ENCODE measurements around the gene OR5AU1.
A peak's percentile ranks its signal among the peaks of the same experiment; 100 is the strongest.
"Not testable (repeated sequence)": the region's sequence is repeated elsewhere in the genome, so short reads cannot be mapped to it uniquely, and the experiment has no call there.

OR5AU1 gene

DNA sequence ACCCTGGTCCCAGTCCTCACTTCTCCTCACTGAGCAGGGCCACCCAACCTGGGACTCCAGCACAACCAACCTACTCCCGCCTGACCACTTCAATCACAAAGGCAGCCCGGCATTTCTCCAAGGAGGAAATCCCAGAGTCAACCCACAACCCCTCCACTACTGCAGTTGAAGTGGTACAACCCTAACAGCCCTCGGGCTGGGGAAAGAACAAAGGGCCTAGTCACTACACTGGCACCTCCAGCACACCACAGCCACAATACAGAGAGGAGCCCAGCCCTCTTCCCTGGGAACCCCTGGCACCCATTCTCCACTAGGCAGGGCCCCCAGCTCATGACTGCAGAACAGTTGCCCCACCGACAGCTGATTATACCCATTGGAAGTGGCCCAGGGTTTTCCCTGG, 13.7 kb upstream of the OR5AU1 start:
- no peak for DNase-seq

DNA sequence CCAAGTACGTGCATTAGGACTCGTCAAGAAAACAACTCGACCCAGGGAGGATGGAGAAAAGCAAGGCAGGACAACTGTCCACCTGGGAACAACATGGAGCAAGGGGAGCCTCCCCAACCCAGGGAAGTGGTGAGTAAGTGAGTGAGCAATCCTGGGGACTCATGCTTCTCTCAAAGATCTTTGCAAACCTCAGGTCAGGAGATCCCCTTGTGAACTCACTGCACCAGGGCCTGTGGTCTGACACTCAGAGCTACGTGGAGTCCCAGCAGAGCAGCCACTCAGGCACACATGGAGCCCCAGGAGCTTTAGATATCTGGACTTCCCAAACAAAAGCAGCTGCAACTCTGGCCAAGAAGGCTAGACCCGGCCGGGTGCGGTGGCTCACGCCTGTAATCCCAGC, 12.2 kb upstream of the OR5AU1 start:
- DNase-seq, result no peak

DNA sequence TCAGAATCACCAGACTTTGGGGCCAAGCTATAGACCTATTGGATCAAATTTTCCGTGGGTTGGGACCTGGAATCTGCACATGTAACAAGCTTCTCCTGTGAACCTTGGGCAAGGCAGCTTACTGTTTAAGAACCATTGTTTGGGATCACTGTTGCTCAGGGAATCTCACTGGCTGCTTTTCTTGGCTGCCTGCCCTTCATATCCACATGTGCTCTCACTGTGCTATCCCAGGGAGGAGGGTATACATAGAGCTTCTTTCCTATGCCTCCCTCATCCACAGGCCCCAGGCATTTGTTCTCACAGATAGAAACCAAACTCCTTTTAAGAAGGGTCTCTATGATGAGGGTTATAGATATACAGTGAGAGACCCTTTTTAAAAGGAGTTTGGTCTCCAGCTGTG, 9.8 kb upstream of the OR5AU1 start:
- not testable (repeated sequence) for DNase-seq

DNA sequence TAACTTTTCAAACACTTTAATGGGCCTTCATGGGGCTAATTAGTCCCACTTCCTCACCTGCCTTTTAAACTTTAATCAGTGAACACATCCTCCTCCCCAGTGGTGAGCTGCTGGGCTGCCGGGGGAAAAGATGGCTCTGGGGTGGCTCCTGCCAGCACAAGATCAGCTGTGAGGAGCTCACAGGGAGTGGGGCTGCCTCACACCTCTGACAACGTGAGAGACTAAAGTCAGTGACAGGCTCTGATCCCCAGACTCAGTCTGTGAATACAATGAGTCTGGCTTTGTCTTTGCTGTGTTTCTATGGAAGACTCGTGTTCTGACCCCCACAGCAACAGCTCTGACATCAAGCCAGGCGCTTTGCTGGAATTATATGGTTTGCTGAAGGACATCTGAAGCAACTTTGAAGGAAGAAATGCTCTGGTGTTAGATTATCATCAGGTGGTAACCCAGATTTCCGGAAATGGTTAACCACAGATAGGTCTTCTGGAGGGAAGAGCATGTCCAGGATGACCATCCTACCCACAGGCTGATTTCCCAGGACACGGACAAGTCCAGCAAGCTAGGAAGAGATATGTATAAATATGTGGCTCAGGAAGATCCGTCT, 9.2 kb upstream of the OR5AU1 start:
- not testable (repeated sequence) for DNase-seq

DNA sequence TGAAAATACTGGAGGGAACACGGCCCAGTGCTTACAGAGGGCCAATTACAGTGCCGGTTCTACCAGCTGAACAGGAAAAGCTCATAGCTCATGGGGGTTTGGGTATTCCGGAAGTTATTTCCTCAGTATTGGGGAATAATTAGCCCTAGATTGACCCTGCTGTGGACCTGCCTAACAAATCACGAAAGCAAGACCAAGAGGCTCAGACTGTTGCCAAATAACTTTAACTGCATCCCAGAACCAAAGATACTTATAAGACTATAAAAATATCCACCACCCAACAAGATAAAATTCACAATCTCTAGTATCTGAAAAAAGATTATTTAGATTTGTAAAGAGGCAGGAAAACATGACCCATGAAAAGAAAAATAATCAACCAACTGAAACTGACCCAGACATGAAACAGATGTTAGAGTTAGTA, 8.0 kb upstream of the OR5AU1 start:
- no peak for DNase-seq

DNA sequence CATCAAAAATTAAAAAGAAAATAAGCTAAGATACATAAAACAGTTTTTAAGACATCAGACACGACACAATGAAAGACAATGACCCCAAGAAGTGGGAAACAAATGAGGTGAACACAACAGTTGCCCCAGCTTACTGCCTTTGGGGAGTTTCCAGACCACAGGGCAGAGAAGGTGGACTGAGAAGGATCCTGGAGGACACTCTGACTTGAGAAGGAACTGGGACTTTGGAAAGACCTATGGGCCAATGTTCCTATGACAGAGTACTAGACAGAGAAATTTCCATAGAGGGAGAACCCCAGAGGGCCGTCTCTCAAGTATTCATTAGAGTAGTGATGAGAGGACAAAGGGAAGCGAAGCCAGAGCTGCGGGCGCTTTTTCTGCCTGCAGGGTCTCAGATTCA, 6.2 kb upstream of the OR5AU1 start:
- no peak for DNase-seq

DNA sequence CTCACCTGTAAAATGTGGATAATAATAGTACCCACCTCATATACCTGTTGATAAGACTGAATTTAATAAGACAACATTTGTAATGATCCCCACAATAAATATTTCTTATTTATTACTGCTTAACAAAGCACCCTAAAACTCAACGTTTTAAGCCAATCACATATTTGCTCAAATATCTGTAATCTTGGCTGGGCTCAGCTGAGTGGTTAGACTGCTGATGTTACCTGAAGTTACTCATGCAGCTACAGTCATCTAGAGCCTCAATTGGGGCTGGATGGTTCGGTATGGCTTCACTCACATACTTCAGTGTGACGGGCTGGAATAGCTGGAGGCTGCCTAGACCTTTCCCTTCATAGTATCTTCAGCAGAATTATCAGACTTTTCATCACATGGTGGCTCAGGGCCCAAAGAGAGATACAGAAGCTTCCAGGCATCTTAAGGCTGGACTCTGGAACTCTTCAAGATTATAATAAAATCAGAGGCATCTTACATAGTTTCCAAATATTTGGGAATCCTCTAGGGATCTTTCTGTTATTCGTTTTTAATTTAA, 4.3 kb upstream of the OR5AU1 start:
- DNase-seq, result no peak

DNA sequence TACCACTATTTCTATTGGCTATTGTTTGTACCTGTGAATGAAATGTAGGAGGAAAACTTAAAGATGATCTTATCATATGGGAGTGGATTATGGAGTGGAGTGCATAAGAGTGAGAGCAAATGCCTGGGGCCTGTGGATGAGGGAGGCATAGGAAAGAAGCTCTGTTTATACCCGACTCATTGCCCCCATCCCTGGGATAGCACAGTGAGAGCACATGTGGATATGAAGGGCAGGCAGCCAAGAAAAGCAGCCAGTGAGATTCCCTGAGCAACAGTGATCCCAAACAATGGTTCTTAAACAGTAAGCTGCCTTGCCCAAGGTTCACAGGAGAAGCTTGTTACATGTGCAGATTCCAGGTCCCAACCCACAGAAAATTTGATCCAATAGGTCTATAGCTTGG, 2.3 kb upstream of the OR5AU1 start:
- not testable (repeated sequence) for DNase-seq

DNA sequence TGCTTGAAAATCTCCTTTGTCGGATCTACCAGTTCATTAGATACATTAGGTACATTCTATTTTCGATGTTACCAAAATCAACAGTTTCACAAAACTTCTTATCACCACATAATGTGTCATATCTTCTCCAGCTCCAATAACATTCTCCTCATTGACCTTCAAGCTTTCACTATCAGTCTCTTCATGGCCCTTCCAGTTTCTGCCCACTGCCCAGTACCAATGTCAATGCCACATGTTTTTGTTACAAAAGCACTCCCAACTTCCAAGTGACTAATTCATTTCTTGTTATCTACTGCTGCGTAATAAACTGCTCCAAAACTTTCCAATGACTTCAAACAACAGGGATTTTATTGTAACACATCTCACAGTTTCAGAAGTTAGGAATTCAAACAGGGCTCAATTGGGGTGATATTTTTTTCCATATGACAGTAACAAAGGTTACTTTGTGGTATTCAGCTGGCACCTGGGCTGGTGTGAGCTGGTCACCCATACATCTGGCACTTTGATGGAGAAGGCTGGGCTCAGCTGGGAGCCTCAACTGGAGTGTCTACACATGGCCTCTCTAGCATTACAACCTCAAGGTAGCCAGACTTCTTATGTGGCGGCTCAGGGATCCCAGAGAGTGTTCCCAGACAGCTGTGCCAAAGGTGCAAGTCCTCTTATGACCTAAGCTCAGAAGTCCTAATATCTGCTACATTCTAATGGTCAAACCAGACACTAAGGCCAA, 6.1 kb downstream of the OR5AU1 start:
- DNase-seq, result no peak

DNA sequence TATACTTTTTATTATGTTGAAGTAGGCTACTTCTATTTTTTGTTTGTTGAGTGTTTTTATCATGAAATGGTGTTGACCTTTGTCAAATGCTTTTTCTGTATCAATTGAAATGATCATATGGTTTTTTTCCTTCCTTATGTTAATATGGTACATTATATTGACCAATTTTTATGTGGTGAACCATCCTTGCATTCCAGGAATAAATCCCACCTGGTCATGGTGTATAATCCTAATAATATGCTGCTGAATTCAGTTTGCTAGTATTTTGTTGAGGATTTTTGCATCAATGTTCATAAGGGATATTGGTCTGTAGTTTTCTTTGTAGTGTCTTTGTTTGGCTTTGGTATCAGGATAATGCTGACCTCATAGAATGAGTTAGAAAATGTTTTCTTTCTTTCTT, 10.4 kb downstream of the OR5AU1 start:
- no peak for DNase-seq

DNA sequence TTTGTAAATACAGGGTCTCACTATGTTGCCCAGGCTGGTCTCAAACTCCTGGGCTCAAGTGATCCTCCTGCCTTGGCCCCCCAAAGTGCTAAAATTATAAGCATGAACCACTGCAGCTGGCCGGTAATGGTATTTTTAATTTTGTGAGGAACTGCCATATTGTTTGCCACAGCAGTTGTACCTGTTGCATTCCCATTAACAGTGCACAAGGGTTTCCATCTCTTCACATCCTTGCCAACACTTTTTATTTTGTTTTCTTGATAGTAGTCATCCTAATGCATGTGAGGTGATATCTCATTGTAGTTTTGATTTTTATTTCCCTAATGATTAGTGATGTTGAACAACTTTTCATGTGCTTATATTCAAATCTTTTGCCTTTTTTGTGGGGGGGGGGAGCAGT, 13.5 kb downstream of the OR5AU1 start:
- no peak for DNase-seq

DNA sequence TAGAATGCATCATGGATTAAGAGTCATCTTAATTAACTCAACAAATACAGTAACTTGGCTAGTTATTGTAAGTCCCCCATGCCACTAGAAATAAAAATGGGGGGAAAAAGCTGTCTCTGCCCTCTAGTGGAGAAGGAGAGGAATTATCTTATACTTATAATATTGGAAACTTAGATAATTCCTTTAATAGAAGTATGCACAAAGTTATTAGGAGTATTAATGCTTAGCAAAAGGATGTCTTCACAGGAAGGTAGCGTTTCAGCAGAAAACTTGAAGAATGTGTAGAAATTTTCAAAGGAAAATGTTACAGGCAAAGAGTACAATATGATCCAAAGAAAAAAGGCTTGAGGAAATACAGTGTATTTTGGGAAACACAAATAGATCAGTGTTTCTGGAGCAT, 19.8 kb downstream of the OR5AU1 start:
- no peak for DNase-seq

DNA sequence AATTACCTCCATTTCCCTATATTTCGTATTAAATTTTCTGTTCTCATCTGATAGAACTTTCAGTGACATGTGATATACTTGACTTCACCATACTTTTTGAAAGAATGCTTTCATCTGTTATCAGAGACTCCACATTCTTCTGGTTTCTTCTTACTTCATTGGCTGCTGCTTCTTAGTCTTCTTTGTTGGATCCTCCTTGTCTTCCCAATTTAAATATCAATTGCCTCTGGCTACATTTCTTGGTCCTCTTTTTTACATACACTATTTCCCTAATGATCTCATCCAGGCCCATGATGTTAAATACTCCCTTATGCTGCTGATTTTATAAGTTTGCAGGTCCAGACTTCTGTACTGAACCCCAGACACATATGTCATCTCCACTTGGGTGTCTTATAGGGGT, 22.0 kb downstream of the OR5AU1 start:
- no peak for DNase-seq

DNA sequence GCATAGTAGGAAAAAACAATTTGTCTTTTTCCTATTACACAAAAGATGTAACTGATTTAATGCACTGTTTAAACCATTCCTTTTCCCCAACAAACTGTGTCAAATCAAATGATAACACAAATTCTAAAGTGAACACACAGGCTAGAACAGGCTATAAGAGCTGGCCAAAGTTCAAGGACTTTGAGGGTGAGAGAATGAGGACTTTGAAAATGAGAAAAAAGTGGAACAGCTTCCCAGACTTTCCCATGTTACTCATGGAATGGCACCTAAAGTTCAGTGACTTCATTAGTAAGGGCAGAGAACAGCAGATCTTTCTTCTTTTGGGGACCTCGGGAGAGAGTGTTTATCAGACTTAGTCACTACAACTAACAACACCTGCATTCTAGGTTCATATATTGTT, 32.4 kb downstream of the OR5AU1 start:
- DNase-seq, result no peak

DNA sequence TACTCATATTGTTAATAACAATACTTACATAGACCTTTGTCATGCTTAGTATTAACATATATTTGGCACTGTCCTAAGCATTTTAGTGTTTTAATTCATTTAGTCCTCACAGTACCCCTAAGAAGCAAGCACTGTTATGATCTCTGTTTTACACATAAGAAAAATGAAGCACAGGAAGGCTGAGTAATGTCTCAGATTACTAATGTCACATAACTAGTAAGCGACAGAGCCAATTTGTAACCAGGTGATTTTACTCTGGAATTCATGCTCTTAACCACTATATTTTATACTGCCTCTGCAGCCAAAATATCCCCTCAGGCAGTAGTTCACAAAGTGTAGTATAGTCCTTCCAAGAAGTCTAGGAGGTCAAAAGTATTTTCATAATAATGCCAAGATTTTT, 34.7 kb downstream of the OR5AU1 start:
- no peak for DNase-seq

DNA sequence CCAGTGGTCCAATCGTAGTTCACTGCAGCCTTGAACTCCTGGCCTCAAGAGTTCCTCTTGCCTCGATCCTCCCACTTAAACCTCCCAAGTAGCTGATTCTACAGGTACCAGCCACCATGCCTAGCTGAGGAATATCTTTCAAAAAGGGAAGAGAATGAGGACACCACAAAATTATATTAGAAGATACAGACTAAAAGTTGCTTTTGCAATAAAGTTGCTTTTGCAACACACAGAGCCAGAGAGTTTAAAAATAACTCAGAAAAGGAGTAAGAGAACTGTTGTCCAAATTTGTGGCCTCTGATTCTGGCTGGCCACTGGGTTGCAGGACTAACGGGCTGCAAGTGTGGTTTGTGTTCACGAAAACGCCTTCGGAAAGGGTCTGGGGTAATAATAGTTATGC, 35.2 kb downstream of the OR5AU1 start:
- no peak for DNase-seq

DNA sequence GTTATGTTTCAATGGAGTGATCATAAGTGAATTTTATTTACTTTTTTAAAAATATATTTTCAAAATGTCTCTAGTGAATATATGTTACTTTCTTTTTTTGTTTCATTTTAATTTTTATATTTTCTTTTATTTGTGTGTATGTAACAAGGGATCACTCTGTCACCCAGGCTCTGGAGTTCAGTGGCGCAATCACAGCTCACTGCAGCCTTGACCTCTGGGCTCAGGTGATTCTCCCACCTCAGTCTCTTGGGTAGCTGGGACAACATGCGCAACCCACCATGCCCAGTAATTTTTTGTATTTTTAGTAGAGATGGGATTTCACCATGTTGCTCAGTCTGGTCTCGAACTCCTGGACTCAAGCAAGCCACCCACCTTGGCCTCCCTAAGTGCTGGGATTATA, 36.9 kb downstream of the OR5AU1 start:
- no peak for DNase-seq

DNA sequence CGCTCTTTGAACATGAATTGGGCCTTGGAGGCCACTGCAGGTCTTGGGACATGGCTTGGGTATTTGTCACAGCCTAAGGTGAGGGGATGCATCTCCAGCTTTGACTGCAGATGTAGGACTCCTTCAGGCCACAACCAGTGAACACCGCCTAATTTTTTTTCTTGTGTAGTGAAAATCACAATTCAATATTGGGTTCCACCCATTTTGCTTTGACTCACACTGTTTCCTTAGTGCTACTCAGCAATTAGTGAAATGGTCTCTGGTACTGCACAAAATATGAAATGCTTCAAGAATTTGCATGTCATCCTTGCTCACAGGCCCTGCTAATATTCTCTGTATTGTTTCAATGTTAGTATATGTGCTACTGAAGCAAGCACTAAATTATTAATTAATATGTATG, 42.5 kb downstream of the OR5AU1 start:
- no peak for DNase-seq

DNA sequence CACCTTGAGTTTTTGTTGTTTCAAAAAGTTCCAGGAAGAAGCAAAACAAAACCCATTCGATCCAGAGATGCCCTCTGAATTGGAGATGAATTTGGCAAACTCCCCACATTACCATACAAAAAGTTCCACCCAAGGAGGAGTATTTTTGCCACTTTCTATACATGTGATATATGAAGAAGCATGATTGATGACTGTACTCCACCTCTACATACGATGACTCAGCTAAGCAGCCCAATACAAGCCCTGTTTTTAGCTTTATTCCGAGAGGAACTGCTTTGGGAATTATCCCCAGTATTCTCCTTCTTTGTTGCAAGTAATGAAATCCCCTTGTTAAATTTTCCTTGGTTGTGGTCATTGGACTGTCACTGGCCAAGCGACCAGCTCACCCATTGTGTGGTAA, 43.6 kb downstream of the OR5AU1 start:
- DNase-seq, result no peak

DNA sequence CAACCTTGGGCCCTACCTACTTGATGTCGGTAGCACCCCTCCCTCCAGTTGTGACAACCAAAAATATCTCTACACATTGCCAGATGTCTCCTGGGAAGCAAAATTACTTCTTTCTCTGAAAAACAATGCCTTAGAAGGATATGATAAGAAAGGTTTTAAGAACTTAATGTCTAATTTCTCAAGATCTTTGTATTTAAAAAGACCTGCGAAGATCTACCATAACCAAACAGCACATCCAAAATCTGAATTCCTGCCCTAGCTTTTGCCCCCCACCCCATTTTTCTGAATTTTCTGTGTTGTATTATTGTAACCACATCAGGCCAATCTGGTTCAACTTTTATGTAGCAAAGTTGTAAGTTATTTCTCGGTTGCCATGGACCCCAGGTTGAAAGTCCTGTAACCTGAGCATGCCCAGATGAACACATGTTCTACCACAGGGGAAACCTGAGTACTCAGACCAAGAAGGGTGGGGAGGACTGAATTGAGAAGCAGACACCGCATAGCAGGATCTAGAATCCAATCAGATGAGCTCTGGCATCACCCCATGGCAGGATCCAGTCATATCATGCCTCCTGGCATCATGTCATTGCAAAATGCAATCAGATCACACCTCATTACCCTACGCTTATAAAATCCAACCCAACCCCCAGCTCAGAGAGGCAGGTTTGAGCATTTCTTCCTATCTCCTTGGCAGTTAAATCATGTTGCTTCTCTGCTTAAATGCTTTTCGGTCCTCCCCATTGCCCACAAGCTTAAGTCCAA, 46.3 kb downstream of the OR5AU1 start:
- no peak for DNase-seq

DNA sequence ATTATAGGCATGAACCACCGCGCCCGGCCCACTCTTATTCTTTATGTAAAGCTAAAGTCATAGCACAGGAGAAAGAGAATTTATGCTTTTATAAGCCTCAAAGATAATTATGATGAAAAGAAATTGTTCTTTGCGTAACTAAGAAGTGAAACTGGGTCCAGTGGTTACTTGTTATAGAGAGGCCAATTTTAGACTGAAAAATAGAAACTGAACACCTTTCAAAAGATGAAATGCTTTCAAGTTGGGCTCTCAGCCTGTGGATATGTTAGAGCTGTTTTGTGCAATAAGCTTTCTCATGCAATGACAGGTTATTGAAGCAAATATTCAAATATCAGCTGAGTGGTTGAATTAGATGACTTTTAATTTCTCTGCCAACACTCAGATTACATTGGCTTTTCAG, 47.1 kb downstream of the OR5AU1 start:
- DNase-seq, result no peak

DNA sequence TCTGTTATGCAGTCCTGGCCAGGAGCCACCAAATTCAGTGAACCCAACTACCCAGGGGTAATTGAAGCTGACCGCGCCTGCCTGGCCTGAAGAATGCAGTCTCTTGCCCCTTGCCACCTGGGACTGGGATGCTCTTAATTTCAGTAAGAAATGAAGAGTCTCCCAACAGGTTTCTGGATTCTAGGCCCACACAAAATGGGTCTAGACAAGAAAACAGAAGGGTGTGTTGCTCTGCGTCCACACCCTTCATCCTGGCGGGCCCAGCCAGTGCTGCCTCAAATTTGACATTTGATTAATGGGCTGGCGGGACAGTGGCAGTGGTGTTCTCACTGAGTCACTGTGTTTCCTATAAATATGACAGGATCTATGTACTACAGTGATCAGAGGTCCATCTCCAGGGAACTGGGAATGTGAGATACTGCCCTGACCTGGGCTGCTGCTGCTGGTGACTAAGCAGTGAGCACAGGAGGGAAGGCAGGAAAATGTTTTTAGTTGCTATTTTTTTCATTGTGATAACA, 48.5 kb downstream of the OR5AU1 start:
- no peak for DNase-seq

DNA sequence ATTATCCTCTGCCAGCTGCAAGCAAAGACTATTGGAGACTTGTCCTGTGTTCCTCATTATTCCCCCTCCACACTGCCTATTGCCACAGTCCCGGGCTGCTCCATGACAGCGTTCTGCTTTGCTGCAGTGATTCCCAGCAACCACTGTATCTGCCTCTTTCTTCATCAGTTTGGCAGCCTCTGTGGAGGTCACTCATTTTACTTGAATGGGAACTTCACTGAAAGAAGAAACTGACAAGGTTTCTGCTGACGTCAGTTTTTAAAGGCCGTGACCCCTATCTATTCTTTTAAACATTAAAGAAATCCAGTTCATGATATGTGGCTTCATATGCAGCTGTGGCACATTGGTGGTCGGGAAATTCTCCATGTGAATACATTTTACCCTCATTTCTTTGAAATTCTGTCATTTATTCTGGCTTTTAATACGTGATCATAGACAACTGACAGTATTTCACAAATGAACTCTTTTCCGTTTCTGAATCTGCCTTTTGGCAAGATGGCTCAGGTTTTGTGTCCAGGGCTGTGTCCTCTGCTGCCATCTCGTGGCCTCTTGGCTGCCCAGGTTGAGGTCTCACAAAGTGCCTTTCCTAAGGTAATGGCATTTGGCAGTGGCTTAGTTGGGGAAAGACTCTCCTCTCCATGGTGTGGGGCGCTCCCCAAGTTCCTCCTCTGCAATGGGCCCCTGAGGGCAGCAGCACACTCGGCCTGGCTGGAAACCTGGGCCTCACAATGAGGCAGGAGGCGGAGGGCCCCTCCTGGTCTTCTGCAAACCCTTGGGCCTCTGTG, 49.2 kb downstream of the OR5AU1 start:
- peak; percentile 53 for DNase-seq

Data from amniotic stem cell (primary cell).